ENCODE results near the gene C6orf62. TPM values are rescaled to one million over a fixed set of nuclear protein-coding genes. Genes with fewer than 3 reads are reported as not detected.
"Not testable (repeated sequence)": the region's sequence is repeated elsewhere in the genome, so short reads cannot be mapped to it uniquely, and the experiment has no call there.

C6orf62 gene
- total RNA-seq, 1 donor from 2014 or later = 126 TPM

DNA sequence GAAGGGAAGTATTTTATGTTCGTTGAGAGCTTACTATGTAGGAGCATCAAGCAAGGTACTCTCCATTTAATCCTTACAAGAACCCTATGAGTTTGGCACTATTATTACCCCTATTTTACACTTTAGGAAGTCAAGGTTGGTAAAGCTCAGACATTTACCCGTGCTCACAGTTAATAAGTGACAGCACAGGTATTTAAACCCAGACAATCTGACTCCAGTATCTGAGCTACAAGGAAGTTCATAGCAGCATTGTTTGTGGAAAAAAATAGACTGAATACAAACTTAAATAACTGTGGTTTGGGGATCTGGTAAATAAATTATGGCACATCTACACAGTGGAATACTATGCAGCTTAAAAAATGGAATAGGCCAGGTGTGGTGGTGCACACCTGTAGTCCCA is 34.6 kb upstream of the C6orf62 start:
- DNase-seq (ENCODE audit: low read depth) = no peak
- no peaks in the 10 kb centered on the region for H3K36me3 ChIP-seq (ENCODE audit: control insufficient read depth, insufficient read depth, low read length)
- H3K4me3 ChIP-seq (ENCODE audit: low read depth, low read length) = no peak overlapping the region
- no peak for TF ChIP-seq CTCF (IDR thresholded peaks at IDR 0.05; ENCODE audit: insufficient read depth, low read length, poor library complexity, severe bottlenecking)
- no peaks in the 10 kb centered on the region for H3K27me3 ChIP-seq (ENCODE audit: control insufficient read depth, insufficient read depth, low read length)

GRCh38 chr6:24752917-24753492 is 34.1 kb upstream of the C6orf62 start:
- TF ChIP-seq CTCF (IDR thresholded peaks at IDR 0.05; ENCODE audit: insufficient read depth, low read length, poor library complexity, severe bottlenecking) = no peak
- H3K27me3 ChIP-seq (ENCODE audit: control insufficient read depth, insufficient read depth, low read length) = no peaks in the 10 kb centered on the region
- no peaks in the 10 kb centered on the region for H3K36me3 ChIP-seq (ENCODE audit: control insufficient read depth, insufficient read depth, low read length)
- H3K4me3 ChIP-seq (ENCODE audit: low read depth, low read length) = no peak overlapping the region
- no peak for DNase-seq (ENCODE audit: low read depth)

- Histone ChIP-seq H3K27me3 (ENCODE audit: control insufficient read depth, insufficient read depth, low read length) (no peaks in the 10 kb centered on the region), H3K36me3 (ENCODE audit: control insufficient read depth, insufficient read depth, low read length) (no peaks in the 10 kb centered on the region), H3K4me3 (ENCODE audit: low read depth, low read length) (no peak overlapping the region)
- no peak for DNase-seq (ENCODE audit: low read depth)
- no peak for TF ChIP-seq CTCF (IDR thresholded peaks at IDR 0.05; ENCODE audit: insufficient read depth, low read length, poor library complexity, severe bottlenecking)
These were observed 33.5 kb upstream of the C6orf62 start for GRCh38 chr6:24752503-24752902.

GRCh38 chr6:24750878-24751277 is 31.9 kb upstream of the C6orf62 start:
- not testable (repeated sequence) for DNase-seq (ENCODE audit: low read depth); H3K27me3 ChIP-seq (ENCODE audit: control insufficient read depth, insufficient read depth, low read length); H3K36me3 ChIP-seq (ENCODE audit: control insufficient read depth, insufficient read depth, low read length); H3K4me3 ChIP-seq (ENCODE audit: low read depth, low read length)

GRCh38 chr6:24749297-24749696 is 30.3 kb upstream of the C6orf62 start:
- no peak for TF ChIP-seq CTCF (IDR thresholded peaks at IDR 0.05; ENCODE audit: insufficient read depth, low read length, poor library complexity, severe bottlenecking)
- Histone ChIP-seq H3K27me3 (ENCODE audit: control insufficient read depth, insufficient read depth, low read length) (no peaks in the 10 kb centered on the region), H3K36me3 (ENCODE audit: control insufficient read depth, insufficient read depth, low read length) (no peaks in the 10 kb centered on the region), H3K4me3 (ENCODE audit: low read depth, low read length) (no peak overlapping the region)
- no peak for DNase-seq (ENCODE audit: low read depth)

- no peak for TF ChIP-seq CTCF (IDR thresholded peaks at IDR 0.05; ENCODE audit: insufficient read depth, low read length, poor library complexity, severe bottlenecking)
- DNase-seq (ENCODE audit: low read depth) = no peak
- Histone ChIP-seq H3K27me3 (ENCODE audit: control insufficient read depth, insufficient read depth, low read length) (no peaks in the 10 kb centered on the region), H3K4me3 (ENCODE audit: low read depth, low read length) (no peak overlapping the region), H3K36me3 (ENCODE audit: control insufficient read depth, insufficient read depth, low read length) (no peaks in the 10 kb centered on the region)
These were observed 26.0 kb upstream of the C6orf62 start for GRCh38 chr6:24744911-24745310.

All from kidney epithelial cell (primary cell).